GM10266 (cell line): ENCODE results near the gene ANKRD24.

Source experiments
- DNase-seq: peaks from one replicate; pipeline ENCODE4 v3.0.0; 2012; ENCODE audit errors: extremely low spot score
- TF ChIP-seq, protein P1 (sequence below): IDR thresholded peaks from 2 replicates; pipeline ENCODE4 v1.5.1; 2012; ENCODE audit warnings: mild to moderate bottlenecking, low read depth; ENCODE audit not compliant: control insufficient read depth, insufficient read depth; ENCODE audit errors: missing control alignments

ANKRD24 gene

GRCh38 chr19:4174895-4175668, 7.4 kb upstream of the ANKRD24 start:
- DNase-seq = no peak
- TF ChIP-seq, protein P1, sequence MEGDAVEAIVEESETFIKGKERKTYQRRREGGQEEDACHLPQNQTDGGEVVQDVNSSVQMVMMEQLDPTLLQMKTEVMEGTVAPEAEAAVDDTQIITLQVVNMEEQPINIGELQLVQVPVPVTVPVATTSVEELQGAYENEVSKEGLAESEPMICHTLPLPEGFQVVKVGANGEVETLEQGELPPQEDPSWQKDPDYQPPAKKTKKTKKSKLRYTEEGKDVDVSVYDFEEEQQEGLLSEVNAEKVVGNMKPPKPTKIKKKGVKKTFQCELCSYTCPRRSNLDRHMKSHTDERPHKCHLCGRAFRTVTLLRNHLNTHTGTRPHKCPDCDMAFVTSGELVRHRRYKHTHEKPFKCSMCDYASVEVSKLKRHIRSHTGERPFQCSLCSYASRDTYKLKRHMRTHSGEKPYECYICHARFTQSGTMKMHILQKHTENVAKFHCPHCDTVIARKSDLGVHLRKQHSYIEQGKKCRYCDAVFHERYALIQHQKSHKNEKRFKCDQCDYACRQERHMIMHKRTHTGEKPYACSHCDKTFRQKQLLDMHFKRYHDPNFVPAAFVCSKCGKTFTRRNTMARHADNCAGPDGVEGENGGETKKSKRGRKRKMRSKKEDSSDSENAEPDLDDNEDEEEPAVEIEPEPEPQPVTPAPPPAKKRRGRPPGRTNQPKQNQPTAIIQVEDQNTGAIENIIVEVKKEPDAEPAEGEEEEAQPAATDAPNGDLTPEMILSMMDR = no peak

GRCh38 chr19:4175669-4175931, 6.9 kb upstream of the ANKRD24 start:
- DNase-seq = no peak
- TF ChIP-seq, protein P1 = no peak

GRCh38 chr19:4177146-4177545, 5.3 kb upstream of the ANKRD24 start:
- TF ChIP-seq, protein P1 = no peak
- DNase-seq = no peak

- DNase-seq = no peak
- TF ChIP-seq, protein P1 = no peak
Measured at GRCh38 chr19:4178990-4179389, 3.5 kb upstream of the ANKRD24 start.

- TF ChIP-seq, protein P1 = no peak
Measured at GRCh38 chr19:4181053-4181508, 1.4 kb upstream of the ANKRD24 start.

GRCh38 chr19:4183967-4184717, 1.7 kb downstream of the ANKRD24 start:
- no peak for DNase-seq
- TF ChIP-seq, protein P1 = no peak

More at GRCh38 chr19:4181053-4181508, 1.4 kb upstream of the ANKRD24 start:
- no peak for DNase-seq
